ENCODE measurements around the gene CEMP1.
"Not testable (repeated sequence)": the region's sequence is repeated elsewhere in the genome, so short reads cannot be mapped to it uniquely, and the experiment has no call there.

Gene CEMP1

GRCh38 chr16:2531371-2531695 lies at the start of gene CEMP1:
CEMP1 (minus strand) TSS chr16:2531408; CDS start chr16:2531073, 335 bp downstream.
- DNase-seq (ENCODE audit: insufficient read length, low spot score) = no peak
- no peak for FAIRE-seq

- peak; percentile 81 for FAIRE-seq
These were observed 49.6 kb upstream of the CEMP1 start for GRCh38 chr16:2580818-2581217.

GRCh38 chr16:2580143-2580542 lies 48.9 kb upstream of the CEMP1 start:
- peak; percentile 85 for FAIRE-seq

More at GRCh38 chr16:2580818-2581217, 49.6 kb upstream of the CEMP1 start:
- not testable (repeated sequence) for DNase-seq (ENCODE audit: insufficient read length, low spot score)

GRCh38 chr16:2578905-2579304 lies 47.7 kb upstream of the CEMP1 start:
- FAIRE-seq; DNase-seq (ENCODE audit: insufficient read length, low spot score): not testable (repeated sequence)

More at GRCh38 chr16:2580143-2580542, 48.9 kb upstream of the CEMP1 start:
- DNase-seq (ENCODE audit: insufficient read length, low spot score) = not testable (repeated sequence)

GRCh38 chr16:2577044-2577443 lies 45.8 kb upstream of the CEMP1 start:
- DNase-seq (ENCODE audit: insufficient read length, low spot score); FAIRE-seq: not testable (repeated sequence)

- DNase-seq (ENCODE audit: insufficient read length, low spot score); FAIRE-seq: not testable (repeated sequence)
These were observed 44.6 kb upstream of the CEMP1 start for GRCh38 chr16:2575839-2576238.

GRCh38 chr16:2572704-2573103 lies 41.5 kb upstream of the CEMP1 start:
- FAIRE-seq = peak; percentile 72
- not testable (repeated sequence) for DNase-seq (ENCODE audit: insufficient read length, low spot score)

GRCh38 chr16:2568573-2568972 lies 37.4 kb upstream of the CEMP1 start:
- DNase-seq (ENCODE audit: insufficient read length, low spot score); FAIRE-seq: not testable (repeated sequence)

GRCh38 chr16:2567506-2567905 lies 36.3 kb upstream of the CEMP1 start:
- DNase-seq (ENCODE audit: insufficient read length, low spot score); FAIRE-seq: not testable (repeated sequence)

GRCh38 chr16:2560798-2561133 lies 29.6 kb upstream of the CEMP1 start:
- DNase-seq (ENCODE audit: insufficient read length, low spot score) = not testable (repeated sequence)
- FAIRE-seq = peak; percentile 83

GRCh38 chr16:2560131-2560797 lies 29.1 kb upstream of the CEMP1 start:
- not testable (repeated sequence) for FAIRE-seq; DNase-seq (ENCODE audit: insufficient read length, low spot score)

GRCh38 chr16:2557150-2557549 lies 25.9 kb upstream of the CEMP1 start:
- FAIRE-seq; DNase-seq (ENCODE audit: insufficient read length, low spot score): not testable (repeated sequence)

- not testable (repeated sequence) for DNase-seq (ENCODE audit: insufficient read length, low spot score); FAIRE-seq
These were observed 23.7 kb upstream of the CEMP1 start for GRCh38 chr16:2554709-2555425.

GRCh38 chr16:2551420-2551889 lies 20.2 kb upstream of the CEMP1 start:
- not testable (repeated sequence) for FAIRE-seq; DNase-seq (ENCODE audit: insufficient read length, low spot score)

- DNase-seq (ENCODE audit: insufficient read length, low spot score); FAIRE-seq: not testable (repeated sequence)
These were observed 19.2 kb upstream of the CEMP1 start for GRCh38 chr16:2550283-2550878.

- FAIRE-seq; DNase-seq (ENCODE audit: insufficient read length, low spot score): not testable (repeated sequence)
These were observed 12.6 kb upstream of the CEMP1 start for GRCh38 chr16:2543771-2544170.

- not testable (repeated sequence) for DNase-seq (ENCODE audit: insufficient read length, low spot score); FAIRE-seq
These were observed 10.2 kb upstream of the CEMP1 start for GRCh38 chr16:2541409-2541808.

GRCh38 chr16:2540912-2541311 lies 9.7 kb upstream of the CEMP1 start:
- FAIRE-seq; DNase-seq (ENCODE audit: insufficient read length, low spot score): not testable (repeated sequence)

GRCh38 chr16:2539845-2540458 lies 8.7 kb upstream of the CEMP1 start:
- not testable (repeated sequence) for FAIRE-seq; DNase-seq (ENCODE audit: insufficient read length, low spot score)

- DNase-seq (ENCODE audit: insufficient read length, low spot score); FAIRE-seq: not testable (repeated sequence)
These were observed 8.1 kb upstream of the CEMP1 start for GRCh38 chr16:2539192-2539844.
